Measurements from ENCODE around the gene FAXDC2.

FAXDC2 gene

DNA sequence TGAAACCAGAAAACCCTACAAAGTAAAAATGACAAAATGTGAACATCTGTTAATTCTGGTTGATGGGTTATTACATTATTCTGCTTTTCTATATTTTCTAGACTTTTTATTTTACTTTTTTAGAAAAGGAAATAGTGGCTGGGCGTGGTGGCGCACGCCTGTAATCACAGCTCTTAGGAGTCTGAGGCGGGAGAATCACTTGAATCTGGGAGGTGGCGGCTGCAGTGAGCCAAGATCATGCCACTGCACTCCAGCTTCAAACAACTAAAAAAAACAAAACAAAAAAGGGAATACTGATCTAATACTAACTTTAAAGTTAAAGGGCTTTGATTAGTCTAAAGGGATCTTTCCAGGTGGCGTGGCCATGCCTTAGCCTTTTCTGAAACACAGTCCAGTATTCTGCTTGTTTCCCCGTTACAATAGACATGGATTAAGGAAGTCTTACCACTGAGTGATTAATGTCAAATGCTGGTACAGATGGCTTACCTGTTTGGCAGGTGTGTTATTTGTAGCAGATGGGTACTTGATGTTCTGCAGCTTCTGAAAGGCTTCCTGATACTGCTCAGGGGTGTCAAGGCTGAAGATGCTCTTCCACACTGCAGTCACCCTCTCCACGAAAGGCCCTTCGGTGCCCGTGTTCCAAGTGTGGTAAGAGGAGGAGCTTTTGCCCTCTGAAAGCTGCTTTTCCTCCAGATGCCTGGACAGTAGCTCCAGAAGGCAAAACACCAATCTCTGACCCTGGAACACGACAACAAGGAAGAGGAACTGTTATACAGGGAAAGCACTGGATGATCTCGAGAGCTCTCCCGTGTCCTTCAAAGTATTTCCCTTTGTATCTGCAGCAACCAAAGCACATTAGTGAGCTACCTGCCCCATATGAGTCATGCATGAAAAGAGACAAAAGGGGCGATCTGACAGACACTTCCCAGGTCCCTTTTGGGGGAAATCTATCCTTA, 45.5 kb upstream of the FAXDC2 start:
- Mint-ChIP-seq H3K9me3 (no peaks in the 10 kb centered on the region), H3K27ac (no peak overlapping the region), H3K27me3 (ENCODE audit: low read depth) (no peaks in the 10 kb centered on the region), H3K4me3 (no peak overlapping the region), H3K4me1 (no peaks in the 10 kb centered on the region), H3K36me3 (ENCODE audit: low read depth) (peaks cover 75% of the 10 kb centered on the region)
- TF ChIP-seq, protein P1, sequence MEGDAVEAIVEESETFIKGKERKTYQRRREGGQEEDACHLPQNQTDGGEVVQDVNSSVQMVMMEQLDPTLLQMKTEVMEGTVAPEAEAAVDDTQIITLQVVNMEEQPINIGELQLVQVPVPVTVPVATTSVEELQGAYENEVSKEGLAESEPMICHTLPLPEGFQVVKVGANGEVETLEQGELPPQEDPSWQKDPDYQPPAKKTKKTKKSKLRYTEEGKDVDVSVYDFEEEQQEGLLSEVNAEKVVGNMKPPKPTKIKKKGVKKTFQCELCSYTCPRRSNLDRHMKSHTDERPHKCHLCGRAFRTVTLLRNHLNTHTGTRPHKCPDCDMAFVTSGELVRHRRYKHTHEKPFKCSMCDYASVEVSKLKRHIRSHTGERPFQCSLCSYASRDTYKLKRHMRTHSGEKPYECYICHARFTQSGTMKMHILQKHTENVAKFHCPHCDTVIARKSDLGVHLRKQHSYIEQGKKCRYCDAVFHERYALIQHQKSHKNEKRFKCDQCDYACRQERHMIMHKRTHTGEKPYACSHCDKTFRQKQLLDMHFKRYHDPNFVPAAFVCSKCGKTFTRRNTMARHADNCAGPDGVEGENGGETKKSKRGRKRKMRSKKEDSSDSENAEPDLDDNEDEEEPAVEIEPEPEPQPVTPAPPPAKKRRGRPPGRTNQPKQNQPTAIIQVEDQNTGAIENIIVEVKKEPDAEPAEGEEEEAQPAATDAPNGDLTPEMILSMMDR (IDR thresholded peaks at IDR 0.05; ENCODE audit: unreplicated experiment in 3 of 3): no peak

- Mint-ChIP-seq H3K4me3 (no peak overlapping the region), H3K27me3 (ENCODE audit: low read depth) (no peaks in the 10 kb centered on the region), H3K4me1 (no peaks in the 10 kb centered on the region), H3K36me3 (ENCODE audit: low read depth) (peaks cover 71% of the 10 kb centered on the region), H3K9me3 (no peaks in the 10 kb centered on the region), H3K27ac (no peak overlapping the region)
- TF ChIP-seq, protein P1 (IDR thresholded peaks at IDR 0.05; ENCODE audit: unreplicated experiment in 3 of 3): no peak
Observed at GRCh38 chr5:154893381-154893780, 43.0 kb upstream of the FAXDC2 start.

DNA sequence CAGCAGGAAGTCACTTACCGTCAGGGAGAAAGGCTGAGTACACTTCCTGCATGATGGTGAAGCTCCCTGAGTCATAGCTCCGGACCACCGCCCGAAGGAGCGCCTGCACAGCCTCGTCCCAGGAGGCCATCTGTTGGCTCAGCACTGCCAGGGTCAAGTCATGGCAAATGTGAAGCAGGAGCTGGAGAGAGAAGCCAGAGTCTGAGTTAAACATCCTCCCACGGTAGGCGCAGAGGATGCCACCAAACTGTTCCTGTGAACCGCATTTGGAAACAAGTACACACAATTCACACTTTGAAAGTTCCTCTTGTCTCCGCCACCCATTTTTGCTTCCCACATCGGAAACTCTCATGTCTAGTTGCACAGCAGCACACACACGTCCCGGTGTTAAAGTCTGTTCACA, 42.0 kb upstream of the FAXDC2 start:
- Mint-ChIP-seq H3K4me1 (no peaks in the 10 kb centered on the region), H3K36me3 (ENCODE audit: low read depth) (peaks cover 75% of the 10 kb centered on the region), H3K27ac (no peak overlapping the region), H3K4me3 (no peak overlapping the region), H3K9me3 (no peaks in the 10 kb centered on the region), H3K27me3 (ENCODE audit: low read depth) (no peaks in the 10 kb centered on the region)
- TF ChIP-seq, protein P1 (IDR thresholded peaks at IDR 0.05; ENCODE audit: unreplicated experiment in 3 of 3): no peak

GRCh38 chr5:154885439-154885838, 35.0 kb upstream of the FAXDC2 start:
- Mint-ChIP-seq H3K36me3 (ENCODE audit: low read depth) (peaks cover 87% of the 10 kb centered on the region), H3K4me1 (no peaks in the 10 kb centered on the region), H3K9me3 (peaks cover 9% of the 10 kb centered on the region), H3K27ac (no peak overlapping the region), H3K4me3 (no peak overlapping the region), H3K27me3 (ENCODE audit: low read depth) (no peaks in the 10 kb centered on the region)
- TF ChIP-seq, protein P1 (IDR thresholded peaks at IDR 0.05; ENCODE audit: unreplicated experiment in 3 of 3): no peak

DNA sequence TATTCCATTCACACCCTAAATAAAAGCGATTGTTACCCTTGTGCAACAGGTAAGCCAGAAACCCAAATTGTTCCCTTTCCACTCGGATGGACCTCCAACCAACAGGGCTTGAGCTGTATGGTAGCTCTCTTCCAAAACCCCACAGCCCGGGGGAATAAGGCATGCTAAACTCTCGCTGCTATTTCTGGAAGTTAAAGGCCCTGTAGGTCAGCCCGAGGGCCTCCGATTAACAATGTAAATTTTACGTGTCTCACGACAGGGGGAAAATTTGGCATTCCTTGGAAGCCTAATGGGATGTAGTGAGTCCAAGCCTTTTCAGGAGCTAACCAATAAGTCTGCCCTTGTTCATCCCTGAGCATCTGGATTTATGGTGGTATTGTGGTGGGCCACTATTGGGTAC, 34.0 kb upstream of the FAXDC2 start:
- H3K27ac Mint-ChIP-seq: no peak overlapping the region

More for the DNA sequence above, 34.0 kb upstream of the FAXDC2 start:
- TF ChIP-seq, protein P1 (IDR thresholded peaks at IDR 0.05; ENCODE audit: unreplicated experiment in 3 of 3): no peak
- Mint-ChIP-seq H3K27me3 (ENCODE audit: low read depth) (no peaks in the 10 kb centered on the region), H3K4me1 (no peaks in the 10 kb centered on the region), H3K4me3 (no peak overlapping the region), H3K36me3 (ENCODE audit: low read depth) (peaks cover 90% of the 10 kb centered on the region), H3K9me3 (peaks cover 12% of the 10 kb centered on the region)
